Endothelial cell of umbilical vein (primary cell): Measurements from ENCODE around the gene USP47.

ENCODE experiments used
- EZH2 ChIP-seq: IDR thresholded peaks from 2 replicates; pipeline ENCODE4 v1.6.1; 2012; ENCODE audit warnings: borderline replicate concordance, low read depth, mild to moderate bottlenecking, moderate library complexity, low read length, inconsistent platforms; ENCODE audit not compliant: severe bottlenecking
- JUN ChIP-seq: IDR thresholded peaks from 2 replicates; pipeline ENCODE4 v1.6.1; 2011; ENCODE audit warnings: borderline replicate concordance, low read depth; ENCODE audit not compliant: insufficient read length, insufficient read depth
- POLR2A ChIP-seq: IDR thresholded peaks from 2 replicates; pipeline ENCODE4 v1.6.1; 2012; ENCODE audit warnings: low read depth, mild to moderate bottlenecking, control low read depth, low read length
- POLR2AphosphoS5 ChIP-seq: IDR thresholded peaks from 2 replicates; pipeline ENCODE4 v1.6.1; 2012; ENCODE audit warnings: low read depth, mild to moderate bottlenecking, control low read depth, low read length, moderate library complexity; ENCODE audit not compliant: insufficient read depth
- TF ChIP-seq, protein P1 (sequence below), 2 donors: IDR thresholded peaks; 1 replicate in 1 of 2; 2 replicates in 1 of 2; pipeline ENCODE4 v1.5.1; 2011; ENCODE audit warnings: low read length in 2 of 2, mild to moderate bottlenecking in 2 of 2, moderate library complexity in 2 of 2, control low read depth in 1 of 2, inconsistent platforms in 1 of 2, low read depth in 1 of 2; ENCODE audit not compliant: insufficient read depth in 1 of 2; ENCODE audit errors: extremely low read depth in 1 of 2
- TF ChIP-seq, protein P2 (sequence below): IDR thresholded peaks from 2 replicates; pipeline ENCODE4 v1.6.1; 2011; ENCODE audit not compliant: insufficient read depth, insufficient read length

DNA sequence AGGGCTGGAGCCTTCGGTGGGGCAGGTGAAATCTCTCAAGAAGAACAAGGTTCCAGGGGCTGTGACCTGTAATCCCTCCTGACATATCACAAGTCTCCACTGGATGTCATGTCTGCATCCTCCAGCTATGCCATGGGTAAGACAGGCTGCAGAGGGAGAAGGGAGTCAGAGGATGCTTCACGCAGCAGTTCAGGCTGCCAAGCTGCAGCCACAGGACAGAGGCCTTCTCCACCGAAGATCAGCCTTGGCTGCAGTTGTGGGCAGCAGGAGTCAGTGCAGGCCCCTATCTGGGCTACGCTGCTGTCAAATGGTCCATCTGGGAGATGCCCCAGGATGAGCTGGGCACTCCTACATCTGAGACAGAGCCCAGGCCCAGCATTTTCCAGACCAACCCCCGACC, 141.7 kb downstream of the USP47 start:
- TF ChIP-seq, protein P1, sequence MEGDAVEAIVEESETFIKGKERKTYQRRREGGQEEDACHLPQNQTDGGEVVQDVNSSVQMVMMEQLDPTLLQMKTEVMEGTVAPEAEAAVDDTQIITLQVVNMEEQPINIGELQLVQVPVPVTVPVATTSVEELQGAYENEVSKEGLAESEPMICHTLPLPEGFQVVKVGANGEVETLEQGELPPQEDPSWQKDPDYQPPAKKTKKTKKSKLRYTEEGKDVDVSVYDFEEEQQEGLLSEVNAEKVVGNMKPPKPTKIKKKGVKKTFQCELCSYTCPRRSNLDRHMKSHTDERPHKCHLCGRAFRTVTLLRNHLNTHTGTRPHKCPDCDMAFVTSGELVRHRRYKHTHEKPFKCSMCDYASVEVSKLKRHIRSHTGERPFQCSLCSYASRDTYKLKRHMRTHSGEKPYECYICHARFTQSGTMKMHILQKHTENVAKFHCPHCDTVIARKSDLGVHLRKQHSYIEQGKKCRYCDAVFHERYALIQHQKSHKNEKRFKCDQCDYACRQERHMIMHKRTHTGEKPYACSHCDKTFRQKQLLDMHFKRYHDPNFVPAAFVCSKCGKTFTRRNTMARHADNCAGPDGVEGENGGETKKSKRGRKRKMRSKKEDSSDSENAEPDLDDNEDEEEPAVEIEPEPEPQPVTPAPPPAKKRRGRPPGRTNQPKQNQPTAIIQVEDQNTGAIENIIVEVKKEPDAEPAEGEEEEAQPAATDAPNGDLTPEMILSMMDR (IDR thresholded peaks at IDR 0.05; ENCODE audit: extremely low read depth in 1 of 2, insufficient read depth in 1 of 2, low read depth in 1 of 2, low read length in 2 of 2), result no peak
- no peak for TF ChIP-seq POLR2AphosphoS5
- TF ChIP-seq EZH2, result no peak
- TF ChIP-seq POLR2A, result no peak
- TF ChIP-seq, protein P2, sequence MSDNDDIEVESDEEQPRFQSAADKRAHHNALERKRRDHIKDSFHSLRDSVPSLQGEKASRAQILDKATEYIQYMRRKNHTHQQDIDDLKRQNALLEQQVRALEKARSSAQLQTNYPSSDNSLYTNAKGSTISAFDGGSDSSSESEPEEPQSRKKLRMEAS, result no peak
- TF ChIP-seq JUN, result no peak
